ENCODE results near the gene KLHL11.

KLHL11 gene

GRCh38 chr17:41864836-41865595 is at the start of gene KLHL11:
Gene KLHL11, minus strand, starts transcription at chr17:41865423. Its CDS starts 53 bp downstream, at chr17:41865370.
- H3K27ac ChIP-seq = peak within 1 kb of the TSS; percentile 94
- TF ChIP-seq ZFX (IDR thresholded peaks at IDR 0.05) = peak; percentile 93
- TF ChIP-seq CTCF (conservative IDR thresholded peaks at IDR 0.05) = no peak

- TF ChIP-seq CTCF (conservative IDR thresholded peaks at IDR 0.05) (no peak), ZFX (IDR thresholded peaks at IDR 0.05) (no peak)
- H3K27ac ChIP-seq = no peak overlapping the region
Measured at GRCh38 chr17:41915020-41915419, 49.8 kb upstream of the KLHL11 start.

GRCh38 chr17:41914358-41914766 is 49.1 kb upstream of the KLHL11 start:
- H3K27ac ChIP-seq = peak overlapping the region; percentile 3; the same call in 1 of the 2 replicates
- no peak for TF ChIP-seq CTCF (conservative IDR thresholded peaks at IDR 0.05)
- no peak for TF ChIP-seq ZFX (IDR thresholded peaks at IDR 0.05)

GRCh38 chr17:41913798-41914197 is 48.6 kb upstream of the KLHL11 start:
- peak overlapping the region; percentile 3; the same call in 1 of the 2 replicates for H3K27ac ChIP-seq
- no peak for TF ChIP-seq ZFX (IDR thresholded peaks at IDR 0.05)
- TF ChIP-seq CTCF (conservative IDR thresholded peaks at IDR 0.05) = no peak

- H3K27ac ChIP-seq = no peak overlapping the region
- TF ChIP-seq ZFX (IDR thresholded peaks at IDR 0.05) (no peak), CTCF (conservative IDR thresholded peaks at IDR 0.05) (no peak)
Measured at GRCh38 chr17:41912925-41913324, 47.7 kb upstream of the KLHL11 start.

GRCh38 chr17:41910701-41911391 is 45.6 kb upstream of the KLHL11 start:
- no peak overlapping the region for H3K27ac ChIP-seq
- TF ChIP-seq CTCF (conservative IDR thresholded peaks at IDR 0.05) (no peak), ZFX (IDR thresholded peaks at IDR 0.05) (no peak)

- no peak overlapping the region for H3K27ac ChIP-seq
- TF ChIP-seq ZFX (IDR thresholded peaks at IDR 0.05) = no peak
- TF ChIP-seq CTCF (conservative IDR thresholded peaks at IDR 0.05) = no peak
Measured at GRCh38 chr17:41909088-41909487, 43.9 kb upstream of the KLHL11 start.

Data from C4-2B (cell line).